Measurements from ENCODE around the gene PRCP. TPM values are rescaled to one million over a fixed set of nuclear protein-coding genes. Genes with fewer than 3 reads are reported as not detected.

PRCP gene
- total RNA-seq, 1 donor from 2014 or later: 77.5 TPM

DNA sequence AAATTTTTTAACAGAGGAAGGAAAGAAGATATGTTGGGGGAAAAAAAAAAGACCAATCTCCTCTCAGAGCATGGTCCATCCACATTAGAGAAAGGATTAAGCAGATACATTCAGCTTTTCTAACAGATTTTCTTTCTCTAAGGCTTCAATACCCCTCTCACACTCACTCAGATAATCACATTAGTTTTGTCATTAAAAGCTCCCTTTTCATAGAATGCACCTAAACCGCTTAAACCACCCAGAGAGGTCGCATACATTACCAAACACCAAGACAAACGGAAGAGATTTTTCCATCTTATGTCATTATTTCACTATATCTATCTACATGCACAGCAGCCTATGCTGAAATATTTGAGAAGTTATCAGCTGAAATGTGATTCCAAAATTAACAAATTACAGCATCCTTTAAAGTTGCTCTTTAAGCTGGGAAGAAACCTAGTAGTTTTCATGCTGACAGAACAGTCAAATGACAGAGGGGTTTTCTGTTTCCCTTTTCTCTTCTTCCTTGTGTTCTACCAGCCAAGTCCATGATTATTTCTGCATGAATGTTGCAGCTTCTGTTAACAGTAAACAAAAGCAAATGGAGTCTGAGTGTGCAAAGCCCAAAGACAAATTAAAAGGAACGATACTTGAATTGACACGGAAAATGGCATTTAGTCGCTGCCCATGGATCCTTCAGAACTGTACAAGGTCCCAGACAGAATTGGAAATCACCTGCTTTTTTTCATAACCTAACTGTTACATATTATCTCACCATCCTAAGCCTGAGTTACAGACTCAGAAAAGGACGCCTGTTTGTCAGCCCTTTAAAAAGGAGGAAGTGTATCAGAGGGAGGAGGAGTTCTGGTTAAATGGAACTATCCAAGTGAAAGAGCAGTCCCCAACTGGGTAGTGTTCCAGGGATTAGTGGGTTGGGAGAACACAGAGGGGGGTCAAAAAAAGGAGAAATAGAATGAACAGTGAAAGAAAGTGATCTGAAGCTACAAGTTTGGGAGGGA is 54.6 kb downstream of the PRCP start:
- Mint-ChIP-seq H3K27me3 (no peaks in the 10 kb centered on the region), H3K4me3 (no peak overlapping the region), H3K27ac (no peak overlapping the region), H3K36me3 (peaks cover 15% of the 10 kb centered on the region), H3K4me1 (ENCODE audit: unreplicated experiment) (peaks cover 9% of the 10 kb centered on the region), H3K9me3 (no peaks in the 10 kb centered on the region)
- TF ChIP-seq, protein P1, sequence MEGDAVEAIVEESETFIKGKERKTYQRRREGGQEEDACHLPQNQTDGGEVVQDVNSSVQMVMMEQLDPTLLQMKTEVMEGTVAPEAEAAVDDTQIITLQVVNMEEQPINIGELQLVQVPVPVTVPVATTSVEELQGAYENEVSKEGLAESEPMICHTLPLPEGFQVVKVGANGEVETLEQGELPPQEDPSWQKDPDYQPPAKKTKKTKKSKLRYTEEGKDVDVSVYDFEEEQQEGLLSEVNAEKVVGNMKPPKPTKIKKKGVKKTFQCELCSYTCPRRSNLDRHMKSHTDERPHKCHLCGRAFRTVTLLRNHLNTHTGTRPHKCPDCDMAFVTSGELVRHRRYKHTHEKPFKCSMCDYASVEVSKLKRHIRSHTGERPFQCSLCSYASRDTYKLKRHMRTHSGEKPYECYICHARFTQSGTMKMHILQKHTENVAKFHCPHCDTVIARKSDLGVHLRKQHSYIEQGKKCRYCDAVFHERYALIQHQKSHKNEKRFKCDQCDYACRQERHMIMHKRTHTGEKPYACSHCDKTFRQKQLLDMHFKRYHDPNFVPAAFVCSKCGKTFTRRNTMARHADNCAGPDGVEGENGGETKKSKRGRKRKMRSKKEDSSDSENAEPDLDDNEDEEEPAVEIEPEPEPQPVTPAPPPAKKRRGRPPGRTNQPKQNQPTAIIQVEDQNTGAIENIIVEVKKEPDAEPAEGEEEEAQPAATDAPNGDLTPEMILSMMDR (conservative IDR thresholded peaks at IDR 0.05): no peak
- no peak for DNase-seq (ENCODE audit: extremely low spot score, unreplicated experiment)

DNA sequence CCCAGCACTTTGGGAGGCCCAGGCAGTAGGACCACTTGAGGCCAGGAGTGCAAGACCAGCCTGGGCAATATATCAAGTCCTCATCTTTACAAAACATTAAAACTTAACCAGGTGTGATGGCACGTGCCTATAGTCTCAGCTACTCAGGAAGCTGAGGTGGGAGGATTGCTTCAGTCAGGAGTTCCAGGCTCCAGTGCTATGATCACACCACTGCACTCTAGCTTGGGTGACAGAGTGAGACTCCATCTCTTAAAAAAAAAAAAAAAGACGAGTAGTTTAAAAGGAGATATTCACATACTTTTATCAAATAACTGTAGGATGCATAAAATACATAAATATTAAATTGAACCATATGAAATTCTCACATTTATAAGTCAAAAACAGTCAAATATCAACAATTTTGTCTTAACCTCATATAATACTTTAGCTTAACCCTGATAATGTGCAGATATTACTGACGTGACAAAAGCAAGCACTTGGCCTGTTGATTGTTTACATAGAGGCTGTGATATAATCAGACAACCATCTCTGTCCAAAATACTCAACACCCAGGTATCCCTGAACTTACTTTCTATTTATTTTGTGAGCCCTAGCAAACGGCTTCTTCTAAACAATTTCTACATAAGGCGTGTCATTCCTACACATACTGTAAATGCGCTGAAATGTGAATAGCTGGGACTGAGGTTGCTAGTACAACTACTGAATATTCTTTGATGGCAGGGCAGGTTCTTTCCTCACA is 57.0 kb downstream of the PRCP start:
- peaks cover 22% of the 10 kb centered on the region for H3K36me3 Mint-ChIP-seq
- no peak overlapping the region for H3K4me3 Mint-ChIP-seq
- no peak for DNase-seq (ENCODE audit: extremely low spot score, unreplicated experiment)
- H3K27me3 Mint-ChIP-seq: no peaks in the 10 kb centered on the region
- peaks cover 9% of the 10 kb centered on the region for H3K4me1 Mint-ChIP-seq (ENCODE audit: unreplicated experiment)
- H3K9me3 Mint-ChIP-seq: no peaks in the 10 kb centered on the region
- H3K27ac Mint-ChIP-seq: no peak overlapping the region
- TF ChIP-seq, protein P1 (conservative IDR thresholded peaks at IDR 0.05): no peak

DNA sequence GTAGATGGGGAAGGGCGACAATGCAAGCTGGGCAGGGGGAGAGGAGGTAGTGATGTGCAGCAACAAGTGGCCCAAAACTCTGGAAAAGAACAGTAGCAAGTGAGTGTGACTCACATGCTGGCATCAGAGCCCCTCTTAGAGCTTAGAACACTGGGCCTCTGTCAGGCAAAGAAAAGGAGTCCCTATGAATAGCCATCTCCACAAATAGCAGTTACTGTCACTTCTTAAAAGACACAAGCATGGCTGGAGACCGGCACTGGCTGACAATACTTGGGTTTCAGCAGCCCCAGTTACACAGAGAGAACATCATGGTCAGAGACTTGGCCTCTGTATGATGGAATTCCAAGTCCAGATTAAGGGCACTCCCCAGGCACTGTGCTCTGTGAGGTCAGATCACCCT is 58.2 kb downstream of the PRCP start:
- no peak for DNase-seq (ENCODE audit: extremely low spot score, unreplicated experiment)
- Mint-ChIP-seq H3K36me3 (peaks cover 20% of the 10 kb centered on the region), H3K27ac (no peak overlapping the region), H3K4me3 (no peak overlapping the region), H3K27me3 (no peaks in the 10 kb centered on the region), H3K9me3 (no peaks in the 10 kb centered on the region), H3K4me1 (ENCODE audit: unreplicated experiment) (peaks cover 9% of the 10 kb centered on the region)
- TF ChIP-seq, protein P1 (conservative IDR thresholded peaks at IDR 0.05): no peak

DNA sequence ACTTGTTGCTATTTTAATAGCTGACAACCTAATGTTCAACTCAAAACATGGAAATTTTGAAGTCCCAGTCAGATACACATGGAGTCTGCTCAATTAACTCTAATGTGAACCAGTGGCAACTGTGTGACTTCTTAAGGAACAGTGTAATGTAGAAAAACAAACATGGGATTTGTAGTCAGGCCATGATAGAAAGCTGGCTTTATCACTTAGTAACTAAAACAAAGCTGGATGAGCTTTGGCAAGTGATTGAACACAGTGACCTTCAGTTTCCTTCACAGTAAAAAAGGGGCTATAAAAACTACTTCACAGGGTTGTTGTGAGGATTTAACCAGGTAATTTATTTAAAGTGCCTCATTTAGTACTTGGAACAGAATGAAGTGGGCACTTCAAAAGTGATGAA is 62.6 kb downstream of the PRCP start:
- no peak for DNase-seq (ENCODE audit: extremely low spot score, unreplicated experiment)
- H3K27me3 Mint-ChIP-seq: no peaks in the 10 kb centered on the region
- no peaks in the 10 kb centered on the region for H3K9me3 Mint-ChIP-seq
- peaks cover 35% of the 10 kb centered on the region for H3K36me3 Mint-ChIP-seq
- H3K27ac Mint-ChIP-seq: no peak overlapping the region
- no peak overlapping the region for H3K4me3 Mint-ChIP-seq
- TF ChIP-seq, protein P1 (conservative IDR thresholded peaks at IDR 0.05): no peak
- no peaks in the 10 kb centered on the region for H3K4me1 Mint-ChIP-seq (ENCODE audit: unreplicated experiment)

DNA sequence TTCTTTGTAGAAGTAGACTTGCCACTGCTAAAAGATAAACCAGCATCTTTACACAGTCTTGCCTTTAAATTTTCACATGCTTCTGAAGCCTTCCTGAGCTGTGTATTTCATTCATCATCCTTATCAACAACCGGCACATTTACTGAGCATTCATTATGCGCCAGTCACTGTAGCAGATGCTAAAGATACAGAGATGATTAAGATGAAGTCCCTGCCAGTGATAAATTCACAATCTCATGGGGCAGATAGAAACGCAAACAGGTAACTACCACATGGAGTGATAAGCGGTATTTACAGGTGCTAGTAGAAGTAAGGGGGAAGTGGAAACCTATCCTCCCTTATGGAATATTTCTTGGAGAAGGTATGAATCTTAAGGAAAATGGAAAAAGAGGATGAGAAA is 67.2 kb downstream of the PRCP start:
- Mint-ChIP-seq H3K9me3 (no peaks in the 10 kb centered on the region), H3K27ac (no peak overlapping the region), H3K27me3 (no peaks in the 10 kb centered on the region), H3K4me3 (no peak overlapping the region), H3K36me3 (peaks cover 23% of the 10 kb centered on the region), H3K4me1 (ENCODE audit: unreplicated experiment) (peaks cover 5% of the 10 kb centered on the region)
- TF ChIP-seq, protein P1 (conservative IDR thresholded peaks at IDR 0.05): no peak
- no peak for DNase-seq (ENCODE audit: extremely low spot score, unreplicated experiment)

Measured in type B pancreatic cell (in vitro differentiated cells).